Endothelial cell of umbilical vein (primary cell): ENCODE data around the gene MACROH2A1. TPM values are rescaled to one million over a fixed set of nuclear protein-coding genes. Genes with fewer than 3 reads are reported as not detected.

Experiments
- BruUV-seq: library from RNA; stranded (reverse); fragments of 400-500 nt; replicated peaks from 2 replicates; lab custom pipeline; 2021; lab: Mats Ljungman, UMichigan
- CTCF ChIA-PET: fragments of 300-600, 350-600 bp; sonication (Branson Sonifier 250); formaldehyde crosslinking; loops from one replicate; lab custom pipeline; 2021; ENCODE audit warnings: antibody characterized with exemption, inconsistent platforms; lab: Charles Lee
- POLR2A ChIA-PET: fragments of 300-600, 350-600 bp; sonication (Branson Sonifier 250); formaldehyde crosslinking; loops from one replicate; lab custom pipeline; 2021; ENCODE audit warnings: antibody characterized with exemption, inconsistent platforms; lab: Charles Lee
- DNase-seq: peaks from one replicate; pipeline ENCODE4 v3.0.0-alpha.2; 2011; ENCODE audit warnings: low read depth, low spot score
- FAIRE-seq: peaks from 2 replicates; lab custom pipeline; 2011; peaks lifted over from hg19 to GRCh38; lab: Jason Lieb, UNC
- H2AFZ ChIP-seq: 2 replicates; pipeline ENCODE4 v1.6.0; 2012; ENCODE audit warnings: low read depth, low read length, control low read depth, inconsistent platforms
- H3K27ac ChIP-seq: 2 replicates; pipeline ENCODE4 v1.5.1; 2011; ENCODE audit warnings: low read depth, mild to moderate bottlenecking, control low read depth, low read length, moderate library complexity; ENCODE audit not compliant: insufficient read depth
- H3K27me3 ChIP-seq, 2 experiments: 2 replicates each; pipeline versions ENCODE4 v1.6.0 to v1.6.1; 2011; ENCODE audit warnings: low read length in 2 of 2, mixed read lengths in 1 of 2; ENCODE audit not compliant: control insufficient read depth in 2 of 2, insufficient read depth in 2 of 2
- H3K36me3 ChIP-seq, 2 experiments: 2 replicates in 1 of 2; 3 replicates in 1 of 2; pipeline ENCODE4 v1.5.1; 2011; ENCODE audit warnings: low read length in 2 of 2, mild to moderate bottlenecking in 1 of 2, moderate library complexity in 1 of 2; ENCODE audit not compliant: control insufficient read depth in 2 of 2, insufficient read depth in 2 of 2; ENCODE audit errors: extremely low read depth in 1 of 2
- H3K4me1 ChIP-seq: 3 replicates; pipeline ENCODE4 v1.5.1; 2011; ENCODE audit warnings: mild to moderate bottlenecking, low read length; ENCODE audit not compliant: control insufficient read depth, insufficient read depth; ENCODE audit errors: extremely low read depth
- H3K4me2 ChIP-seq: 2 replicates; pipeline ENCODE4 v1.6.1; 2011; ENCODE audit warnings: low read length, control low read depth, mixed read lengths; ENCODE audit not compliant: insufficient read depth
- H3K4me3 ChIP-seq, 3 experiments: fragments of 200-600 bp in 1 of 3; sonication (generic), shearing (Covaris generic) in 1 of 3; replicated peaks in 1 of 3; 2 replicates each; pipeline ENCODE4 v1.5.1; 2011 to 2016; ENCODE audit warnings: control low read depth in 3 of 3, low read length in 3 of 3, mild to moderate bottlenecking in 2 of 3, inconsistent platforms in 1 of 3, low read depth in 1 of 3, moderate library complexity in 1 of 3; ENCODE audit not compliant: insufficient read depth in 1 of 3
- H3K79me2 ChIP-seq: 2 replicates; pipeline ENCODE4 v1.6.0; 2012; ENCODE audit warnings: low read length, inconsistent platforms; ENCODE audit not compliant: control insufficient read depth, insufficient read depth
- H3K9ac ChIP-seq: replicated peaks from 2 replicates; pipeline ENCODE3; 2011; ENCODE audit warnings: low read length, control low read depth; ENCODE audit not compliant: insufficient read depth; ENCODE audit errors: extremely low read depth
- H3K9me1 ChIP-seq: replicated peaks from 3 replicates; pipeline ENCODE4 v1.6.0; 2011; ENCODE audit warnings: mild to moderate bottlenecking, low read length; ENCODE audit not compliant: control insufficient read depth, insufficient read depth; ENCODE audit errors: extremely low read depth
- H3K9me3 ChIP-seq: replicated peaks from 2 replicates; pipeline ENCODE4 v1.5.1; 2012; ENCODE audit warnings: low read length, inconsistent platforms; ENCODE audit not compliant: control insufficient read depth, insufficient read depth
- H4K20me1 ChIP-seq: replicated peaks from 2 replicates; pipeline ENCODE3; 2011; ENCODE audit warnings: mild to moderate bottlenecking, low read length; ENCODE audit not compliant: control insufficient read depth, insufficient read depth; ENCODE audit errors: extremely low read depth
- CTCF ChIP-seq, 2 donors: IDR thresholded peaks; 1 replicate in 1 of 2; 2 replicates in 1 of 2; pipeline ENCODE4 v1.5.1; 2011; ENCODE audit warnings: low read length in 2 of 2, mild to moderate bottlenecking in 2 of 2, moderate library complexity in 2 of 2, control low read depth in 1 of 2, inconsistent platforms in 1 of 2, low read depth in 1 of 2; ENCODE audit not compliant: insufficient read depth in 1 of 2; ENCODE audit errors: extremely low read depth in 1 of 2
- EZH2 ChIP-seq: IDR thresholded peaks from 2 replicates; pipeline ENCODE4 v1.6.1; 2012; ENCODE audit warnings: borderline replicate concordance, low read depth, mild to moderate bottlenecking, moderate library complexity, low read length, inconsistent platforms; ENCODE audit not compliant: severe bottlenecking
- FOS ChIP-seq: IDR thresholded peaks from 2 replicates; pipeline ENCODE4 v1.6.1; 2011; ENCODE audit warnings: mild to moderate bottlenecking, low read length, moderate library complexity, borderline replicate concordance; ENCODE audit not compliant: insufficient read depth
- GATA2 ChIP-seq: IDR thresholded peaks from 2 replicates; pipeline ENCODE4 v1.7.0; 2011; ENCODE audit warnings: low read depth, mild to moderate bottlenecking, moderate library complexity, mixed read lengths, low read length; ENCODE audit not compliant: insufficient read length, insufficient read depth
- JUN ChIP-seq: IDR thresholded peaks from 2 replicates; pipeline ENCODE4 v1.6.1; 2011; ENCODE audit warnings: borderline replicate concordance, low read depth; ENCODE audit not compliant: insufficient read length, insufficient read depth
- MYC ChIP-seq: IDR thresholded peaks from one replicate; pipeline ENCODE4 v1.6.1; 2011; ENCODE audit warnings: mild to moderate bottlenecking, low read depth, low read length
- POLR2A ChIP-seq: IDR thresholded peaks from 2 replicates; pipeline ENCODE4 v1.6.1; 2012; ENCODE audit warnings: low read depth, mild to moderate bottlenecking, control low read depth, low read length
- POLR2AphosphoS5 ChIP-seq: IDR thresholded peaks from 2 replicates; pipeline ENCODE4 v1.6.1; 2012; ENCODE audit warnings: low read depth, mild to moderate bottlenecking, control low read depth, low read length, moderate library complexity; ENCODE audit not compliant: insufficient read depth
- dilution Hi-C: fragments of 300-500 bp; cut with MboI; formaldehyde crosslinking; loops from one replicate; pipeline ENCODE4 v1.15.0; 2019; ENCODE audit warnings: low sequenced_read_pairs; ENCODE audit not compliant: extremely low pct_ligation_motif_present
- intact Hi-C: fragments of 100-400 bp; cut with micrococcal nuclease; formaldehyde crosslinking; loops from one replicate; pipeline ENCODE4 v1.10.0; 2022
- polyA plus RNA-seq, 4 experiments: library from polyadenylated mRNA; depleted of rRNA in 3 of 4; stranded (reverse) in 3 of 4; unstranded in 1 of 4; fragments of >200 nt; gene quantifications; 2 replicates each; pipeline versions ENCODE4 v1.2.1 to v1.2.3, GENCODE V29; 2011 to 2012; ENCODE audit warnings: missing spikeins in 1 of 4
- total RNA-seq: library from RNA; stranded (reverse); gene quantifications from 2 replicates; pipeline ENCODE4 v1.2.3, GENCODE V29; 2021

The MACROH2A1 gene
- total and polyA plus RNA-seq, 2 donors (not counting 3 experiments of a cell fraction or from before 2014, with no cell fraction given) = 89.3 to 147 TPM

DNA sequence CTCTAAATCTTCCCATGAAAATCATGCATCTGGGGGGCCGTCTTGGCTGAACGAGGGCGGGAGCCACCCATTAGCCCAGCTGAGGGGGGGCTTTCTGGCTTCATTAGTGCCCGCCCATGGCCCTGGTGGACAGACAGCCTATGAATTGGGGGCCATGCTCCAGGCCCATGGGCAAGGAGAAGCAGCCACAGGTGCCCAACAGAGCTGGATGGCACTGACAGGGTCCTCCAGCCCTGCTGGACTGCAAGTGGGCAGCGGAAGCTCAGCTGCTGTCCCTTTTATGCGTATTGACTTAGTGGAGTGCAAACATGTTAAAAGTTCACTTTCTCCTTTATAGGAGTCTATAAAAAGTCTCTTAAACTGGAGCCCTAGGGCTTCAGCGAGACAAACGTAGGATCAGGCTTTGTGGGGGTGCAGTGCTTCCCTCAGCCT is 75.3 kb downstream of the MACROH2A1 start:
- TF ChIP-seq EZH2 (no peak), CTCF (IDR thresholded peaks at IDR 0.05; ENCODE audit: extremely low read depth in 1 of 2, insufficient read depth in 1 of 2, low read depth in 1 of 2, low read length in 2 of 2) (no peak), MYC (no peak), FOS (no peak), JUN (no peak), GATA2 (no peak), POLR2A (no peak), POLR2AphosphoS5 (no peak)
- Histone ChIP-seq H3K9me3 (no peaks in the 10 kb centered on the region), H3K27ac (no peak overlapping the region), H3K79me2 (no peaks in the 10 kb centered on the region), H3K4me3 (no peak overlapping the region), H3K36me3 (no peaks in the 10 kb centered on the region), H4K20me1 (no peaks in the 10 kb centered on the region), H3K9ac (no peak overlapping the region), H3K9me1 (no peaks in the 10 kb centered on the region), H3K4me2 (no peak overlapping the region), H2AFZ (no peak overlapping the region), H3K27me3 (no peaks in the 10 kb centered on the region), H3K4me1 (no peaks in the 10 kb centered on the region)
- FAIRE-seq (no peak), DNase-seq (no peak)
- dilution Hi-C loops = no loop called here
- intact Hi-C loops = no loop called here
- no TSS peak for BruUV-seq
- ChIA-PET CTCF (interaction anchor here (1.4 kb wide), 2 partner anchors 101 to 112 kb away, joined by 3 to 4 read pairs; no protein-coding TSS in a partner anchor), POLR2A (no interaction called here)
